ENCODE results near the gene LRIG2. TPM values are rescaled to one million over a fixed set of nuclear protein-coding genes. Genes with fewer than 3 reads are reported as not detected.

Gene LRIG2
- total and polyA plus RNA-seq, 10 donors, result 3.4 to 68.7 (median 22.1) TPM

- no peaks in the 10 kb centered on the region for H3K9me3 ChIP-seq
- DNase-seq, result no peak
- intact Hi-C loops (cut with DNase I; ENCODE audit: low total_unique reads), result no loop called here
- H3K4me3 ChIP-seq, result no peak overlapping the region
- no peak for TF ChIP-seq CTCF (IDR thresholded peaks at IDR 0.05 in 8 of 11, conservative IDR thresholded peaks at IDR 0.05 in 3 of 11)
- no peak for TF ChIP-seq POLR2A (IDR thresholded peaks at IDR 0.05)
- TF ChIP-seq POLR2AphosphoS5 (IDR thresholded peaks at IDR 0.05), result no peak
- no peak overlapping the region for H3K27ac ChIP-seq
- H3K36me3 ChIP-seq, result peaks cover 0 to 44% (median 3%) of the 10 kb centered on the region in 6 donors
- WGBS, 5 donors, result 85 to 89% (median 86%) methylated on average over 2 of the region's 2 CpGs
- H3K27me3 ChIP-seq (replicated peaks in 1 of 7), result no peaks in the 10 kb centered on the region
- H3K4me1 ChIP-seq, result peaks cover 0 to 42% (median 10%) of the 10 kb centered on the region in 6 donors
These were observed 13.5 kb downstream of the LRIG2 start for GRCh38 chr1:113086541-113086940.

GRCh38 chr1:113088972-113089371 is 16.0 kb downstream of the LRIG2 start:
- Histone ChIP-seq H3K4me1 (peaks cover 0 to 42% (median 10%) of the 10 kb centered on the region in 6 donors), H3K27ac (no peak overlapping the region), H3K4me3 (no peak overlapping the region), H3K36me3 (peaks cover 3 to 52% (median 15%) of the 10 kb centered on the region in 6 donors), H3K27me3 (replicated peaks in 1 of 7) (no peaks in the 10 kb centered on the region), H3K9me3 (no peaks in the 10 kb centered on the region)
- 85 to 97% (median 90%) methylated on average over 1 of the region's 1 CpG for WGBS, 5 donors
- TF ChIP-seq CTCF (IDR thresholded peaks at IDR 0.05 in 8 of 11, conservative IDR thresholded peaks at IDR 0.05 in 3 of 11), result no peak
- no peak for TF ChIP-seq POLR2AphosphoS5 (IDR thresholded peaks at IDR 0.05)
- no peak for TF ChIP-seq POLR2A (IDR thresholded peaks at IDR 0.05)
- DNase-seq, result no peak
- intact Hi-C loops (cut with DNase I; ENCODE audit: low total_unique reads), result no loop called here

GRCh38 chr1:113090051-113090450 is 17.1 kb downstream of the LRIG2 start:
- H3K9me3 ChIP-seq, result no peaks in the 10 kb centered on the region
- peaks cover 7 to 59% (median 25%) of the 10 kb centered on the region in 6 donors for H3K36me3 ChIP-seq
- H3K27ac ChIP-seq, result no peak overlapping the region
- no peak overlapping the region for H3K4me3 ChIP-seq
- 86 to 100% (median 98%) methylated on average over 1 of the region's 1 CpG for WGBS, 5 donors
- no peak for TF ChIP-seq CTCF (IDR thresholded peaks at IDR 0.05 in 8 of 11, conservative IDR thresholded peaks at IDR 0.05 in 3 of 11)
- no peak for TF ChIP-seq POLR2AphosphoS5 (IDR thresholded peaks at IDR 0.05)
- intact Hi-C loops (cut with DNase I; ENCODE audit: low total_unique reads), result no loop called here
- no peaks in the 10 kb centered on the region for H3K27me3 ChIP-seq (replicated peaks in 1 of 7)
- no peak for DNase-seq
- H3K4me1 ChIP-seq, result peaks cover 0 to 37% (median 10%) of the 10 kb centered on the region in 6 donors

- Histone ChIP-seq H3K27me3 (replicated peaks in 1 of 7) (no peaks in the 10 kb centered on the region), H3K4me3 (no peak overlapping the region), H3K9me3 (no peaks in the 10 kb centered on the region), H3K4me1 (peaks cover 0 to 31% (median 10%) of the 10 kb centered on the region in 6 donors), H3K27ac (no peak overlapping the region), H3K36me3 (peaks cover 18 to 60% (median 41%) of the 10 kb centered on the region in 6 donors)
- intact Hi-C loops (cut with DNase I; ENCODE audit: low total_unique reads), result no loop called here
- WGBS, 5 donors, result 68 to 91% (median 75%) methylated on average over 1 of the region's 1 CpG
- TF ChIP-seq POLR2A (IDR thresholded peaks at IDR 0.05), result no peak
- TF ChIP-seq POLR2AphosphoS5 (IDR thresholded peaks at IDR 0.05), result no peak
- TF ChIP-seq CTCF (IDR thresholded peaks at IDR 0.05 in 8 of 11, conservative IDR thresholded peaks at IDR 0.05 in 3 of 11), result no peak
- no peak for DNase-seq
These were observed 19.1 kb downstream of the LRIG2 start for GRCh38 chr1:113091988-113092594.
